Endothelial cell of umbilical vein (primary cell): ENCODE results near the gene POLR3B. TPM values are rescaled to one million over a fixed set of nuclear protein-coding genes. Genes with fewer than 3 reads are reported as not detected.

Experiments
- BruUV-seq: library from RNA; stranded (reverse); fragments of 400-500 nt; replicated peaks from 2 replicates; lab custom pipeline; 2021; lab: Mats Ljungman, UMichigan
- CTCF ChIA-PET: fragments of 300-600, 350-600 bp; sonication (Branson Sonifier 250); formaldehyde crosslinking; loops from one replicate; lab custom pipeline; 2021; ENCODE audit warnings: antibody characterized with exemption, inconsistent platforms; lab: Charles Lee
- POLR2A ChIA-PET: fragments of 300-600, 350-600 bp; sonication (Branson Sonifier 250); formaldehyde crosslinking; loops from one replicate; lab custom pipeline; 2021; ENCODE audit warnings: antibody characterized with exemption, inconsistent platforms; lab: Charles Lee
- DNase-seq: peaks from one replicate; pipeline ENCODE4 v3.0.0-alpha.2; 2011; ENCODE audit warnings: low read depth, low spot score
- FAIRE-seq: peaks from 2 replicates; lab custom pipeline; 2011; peaks lifted over from hg19 to GRCh38; lab: Jason Lieb, UNC
- H2AFZ ChIP-seq: 2 replicates; pipeline ENCODE4 v1.6.0; 2012; ENCODE audit warnings: low read depth, low read length, control low read depth, inconsistent platforms
- H3K27ac ChIP-seq: 2 replicates; pipeline ENCODE4 v1.5.1; 2011; ENCODE audit warnings: low read depth, mild to moderate bottlenecking, control low read depth, low read length, moderate library complexity; ENCODE audit not compliant: insufficient read depth
- H3K27me3 ChIP-seq, 2 experiments: 2 replicates each; pipeline versions ENCODE4 v1.6.0 to v1.6.1; 2011; ENCODE audit warnings: low read length in 2 of 2, mixed read lengths in 1 of 2; ENCODE audit not compliant: control insufficient read depth in 2 of 2, insufficient read depth in 2 of 2
- H3K36me3 ChIP-seq, 2 experiments: 2 replicates in 1 of 2; 3 replicates in 1 of 2; pipeline ENCODE4 v1.5.1; 2011; ENCODE audit warnings: low read length in 2 of 2, mild to moderate bottlenecking in 1 of 2, moderate library complexity in 1 of 2; ENCODE audit not compliant: control insufficient read depth in 2 of 2, insufficient read depth in 2 of 2; ENCODE audit errors: extremely low read depth in 1 of 2
- H3K4me1 ChIP-seq: 3 replicates; pipeline ENCODE4 v1.5.1; 2011; ENCODE audit warnings: mild to moderate bottlenecking, low read length; ENCODE audit not compliant: control insufficient read depth, insufficient read depth; ENCODE audit errors: extremely low read depth
- H3K4me2 ChIP-seq: 2 replicates; pipeline ENCODE4 v1.6.1; 2011; ENCODE audit warnings: low read length, control low read depth, mixed read lengths; ENCODE audit not compliant: insufficient read depth
- H3K4me3 ChIP-seq, 3 experiments: fragments of 200-600 bp in 1 of 3; sonication (generic), shearing (Covaris generic) in 1 of 3; replicated peaks in 1 of 3; 2 replicates each; pipeline ENCODE4 v1.5.1; 2011 to 2016; ENCODE audit warnings: control low read depth in 3 of 3, low read length in 3 of 3, mild to moderate bottlenecking in 2 of 3, inconsistent platforms in 1 of 3, low read depth in 1 of 3, moderate library complexity in 1 of 3; ENCODE audit not compliant: insufficient read depth in 1 of 3
- H3K79me2 ChIP-seq: 2 replicates; pipeline ENCODE4 v1.6.0; 2012; ENCODE audit warnings: low read length, inconsistent platforms; ENCODE audit not compliant: control insufficient read depth, insufficient read depth
- H3K9ac ChIP-seq: replicated peaks from 2 replicates; pipeline ENCODE3; 2011; ENCODE audit warnings: low read length, control low read depth; ENCODE audit not compliant: insufficient read depth; ENCODE audit errors: extremely low read depth
- H3K9me1 ChIP-seq: replicated peaks from 3 replicates; pipeline ENCODE4 v1.6.0; 2011; ENCODE audit warnings: mild to moderate bottlenecking, low read length; ENCODE audit not compliant: control insufficient read depth, insufficient read depth; ENCODE audit errors: extremely low read depth
- H3K9me3 ChIP-seq: replicated peaks from 2 replicates; pipeline ENCODE4 v1.5.1; 2012; ENCODE audit warnings: low read length, inconsistent platforms; ENCODE audit not compliant: control insufficient read depth, insufficient read depth
- H4K20me1 ChIP-seq: replicated peaks from 2 replicates; pipeline ENCODE3; 2011; ENCODE audit warnings: mild to moderate bottlenecking, low read length; ENCODE audit not compliant: control insufficient read depth, insufficient read depth; ENCODE audit errors: extremely low read depth
- EZH2 ChIP-seq: IDR thresholded peaks from 2 replicates; pipeline ENCODE4 v1.6.1; 2012; ENCODE audit warnings: borderline replicate concordance, low read depth, mild to moderate bottlenecking, moderate library complexity, low read length, inconsistent platforms; ENCODE audit not compliant: severe bottlenecking
- FOS ChIP-seq: IDR thresholded peaks from 2 replicates; pipeline ENCODE4 v1.6.1; 2011; ENCODE audit warnings: mild to moderate bottlenecking, low read length, moderate library complexity, borderline replicate concordance; ENCODE audit not compliant: insufficient read depth
- GATA2 ChIP-seq: IDR thresholded peaks from 2 replicates; pipeline ENCODE4 v1.7.0; 2011; ENCODE audit warnings: low read depth, mild to moderate bottlenecking, moderate library complexity, mixed read lengths, low read length; ENCODE audit not compliant: insufficient read length, insufficient read depth
- JUN ChIP-seq: IDR thresholded peaks from 2 replicates; pipeline ENCODE4 v1.6.1; 2011; ENCODE audit warnings: borderline replicate concordance, low read depth; ENCODE audit not compliant: insufficient read length, insufficient read depth
- POLR2A ChIP-seq: IDR thresholded peaks from 2 replicates; pipeline ENCODE4 v1.6.1; 2012; ENCODE audit warnings: low read depth, mild to moderate bottlenecking, control low read depth, low read length
- dilution Hi-C: fragments of 300-500 bp; cut with MboI; formaldehyde crosslinking; loops from one replicate; pipeline ENCODE4 v1.15.0; 2019; ENCODE audit warnings: low sequenced_read_pairs; ENCODE audit not compliant: extremely low pct_ligation_motif_present
- intact Hi-C: fragments of 100-400 bp; cut with micrococcal nuclease; formaldehyde crosslinking; loops from one replicate; pipeline ENCODE4 v1.10.0; 2022
- polyA plus RNA-seq, 4 experiments: library from polyadenylated mRNA; depleted of rRNA in 3 of 4; stranded (reverse) in 3 of 4; unstranded in 1 of 4; fragments of >200 nt; gene quantifications; 2 replicates each; pipeline versions ENCODE4 v1.2.1 to v1.2.3, GENCODE V29; 2011 to 2012; ENCODE audit warnings: missing spikeins in 1 of 4
- total RNA-seq: library from RNA; stranded (reverse); gene quantifications from 2 replicates; pipeline ENCODE4 v1.2.3, GENCODE V29; 2021
- TF ChIP-seq, protein P1 (sequence below): IDR thresholded peaks from 2 replicates; pipeline ENCODE4 v1.6.1; 2011; ENCODE audit not compliant: insufficient read depth, insufficient read length

Gene POLR3B
- total and polyA plus RNA-seq, 2 donors (not counting 3 experiments of a cell fraction or from before 2014, with no cell fraction given) = 6.0 to 12.3 TPM

DNA sequence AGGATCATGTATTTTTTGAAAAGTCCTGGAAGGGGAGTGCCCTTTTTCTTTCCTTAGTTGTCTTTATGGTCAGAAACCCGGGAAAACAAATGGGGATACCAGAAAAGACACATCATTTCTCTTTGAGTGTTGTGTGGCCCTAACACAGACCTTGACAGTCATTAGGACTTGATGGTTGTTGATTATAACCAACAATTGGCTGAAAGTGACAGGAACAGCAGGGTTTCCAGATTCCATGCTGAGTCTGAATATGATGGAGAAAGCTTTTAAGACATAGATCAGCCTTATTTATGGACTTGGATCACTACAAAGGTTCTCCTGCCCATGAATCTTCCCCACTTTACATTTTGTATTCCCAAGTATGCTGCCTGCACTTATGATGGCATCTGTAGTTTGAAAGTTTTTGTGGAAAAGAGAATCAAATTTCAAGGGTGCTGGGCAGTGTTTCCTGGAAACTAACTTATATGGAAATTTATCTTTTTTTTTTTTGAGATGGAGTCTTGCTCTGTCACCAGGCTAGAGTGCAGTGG lies 30.4 kb downstream of the POLR3B start:
- H4K20me1 ChIP-seq = peaks cover 2% of the 10 kb centered on the region
- H3K9me3 ChIP-seq = no peaks in the 10 kb centered on the region
- POLR2A ChIA-PET = no interaction called here
- H3K27ac ChIP-seq = no peak overlapping the region
- H3K79me2 ChIP-seq = no peaks in the 10 kb centered on the region
- intact Hi-C loops = loop anchor here (5.0 kb wide), 1 partner anchor 704 kb away; the partner anchor contains the start of gene CRY1
- H3K9me1 ChIP-seq = no peaks in the 10 kb centered on the region
- TF ChIP-seq, protein P1, sequence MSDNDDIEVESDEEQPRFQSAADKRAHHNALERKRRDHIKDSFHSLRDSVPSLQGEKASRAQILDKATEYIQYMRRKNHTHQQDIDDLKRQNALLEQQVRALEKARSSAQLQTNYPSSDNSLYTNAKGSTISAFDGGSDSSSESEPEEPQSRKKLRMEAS = no peak
- TF ChIP-seq JUN = no peak
- no peak for TF ChIP-seq EZH2
- no peak for TF ChIP-seq POLR2A
- no peak overlapping the region for H3K4me3 ChIP-seq
- no peak overlapping the region for H3K4me2 ChIP-seq
- FAIRE-seq (no peak), DNase-seq (no peak)
- dilution Hi-C loops = no loop called here
- no peaks in the 10 kb centered on the region for H3K27me3 ChIP-seq
- H3K9ac ChIP-seq = no peak overlapping the region
- peaks cover 0 to 1% of the 10 kb centered on the region in 2 experiments for H3K36me3 ChIP-seq
- H2AFZ ChIP-seq = no peak overlapping the region
- no peaks in the 10 kb centered on the region for H3K4me1 ChIP-seq
- no TSS peak for BruUV-seq
- CTCF ChIA-PET = interaction anchor here (1.1 to 4.4 kb wide), 3 partner anchors 453 to 532 kb away, joined by 4 to 36 read pairs (median 28); no protein-coding TSS in a partner anchor

DNA sequence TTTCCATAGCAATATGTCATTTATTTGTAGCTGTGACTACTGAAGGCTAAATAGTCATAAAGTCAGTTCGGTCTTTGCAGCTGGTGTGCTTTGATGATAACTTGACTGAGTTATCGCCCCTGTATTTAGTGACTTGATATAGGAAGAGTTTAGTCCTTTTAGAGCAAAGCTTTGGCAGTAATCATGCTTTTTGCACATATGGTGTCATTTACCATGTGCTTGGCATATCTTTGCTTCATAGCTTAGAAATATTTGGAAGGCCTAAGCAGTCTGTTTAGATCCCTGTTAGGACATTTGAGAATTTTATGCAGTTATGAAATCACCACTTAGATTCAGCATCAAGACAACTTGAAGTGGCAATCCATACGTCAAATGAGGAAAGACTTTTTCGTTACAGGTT lies 31.6 kb downstream of the POLR3B start:
- no peak overlapping the region for H3K27ac ChIP-seq
- no peak overlapping the region for H3K9ac ChIP-seq
- BruUV-seq = no TSS peak
- no peaks in the 10 kb centered on the region for H3K9me1 ChIP-seq
- TF ChIP-seq EZH2 (no peak), FOS (no peak), POLR2A (no peak), GATA2 (no peak), JUN (no peak)
- TF ChIP-seq, protein P1 = no peak
- H3K4me1 ChIP-seq = no peaks in the 10 kb centered on the region
- H3K4me2 ChIP-seq = no peak overlapping the region
- ChIA-PET CTCF (interaction anchor here (1.4 to 2.5 kb wide), 3 partner anchors 165 to 530 kb away, joined by 3 to 18 read pairs (median 12); no protein-coding TSS in a partner anchor), POLR2A (no interaction called here)
- H3K9me3 ChIP-seq = no peaks in the 10 kb centered on the region
- no peak overlapping the region for H3K4me3 ChIP-seq
- no peaks in the 10 kb centered on the region for H3K79me2 ChIP-seq
- H2AFZ ChIP-seq = no peak overlapping the region
- peaks cover 0 to 4% of the 10 kb centered on the region in 2 experiments for H3K36me3 ChIP-seq
- FAIRE-seq (no peak), DNase-seq (no peak)
- no peaks in the 10 kb centered on the region for H3K27me3 ChIP-seq
- peaks cover 2% of the 10 kb centered on the region for H4K20me1 ChIP-seq
- intact Hi-C loops = loop anchor here (5.0 kb wide), 1 partner anchor 703 kb away; the partner anchor contains the start of gene CRY1
- dilution Hi-C loops = no loop called here
